HG02588 (cell line): ENCODE data around the gene USF3.

Experiments
- ATAC-seq: cut with Tn5 transposase; IDR thresholded peaks from one replicate; pipeline ENCODE4 v1.9.1; 2021; ENCODE audit warnings: mild to moderate bottlenecking, moderate library complexity; ENCODE audit not compliant: unreplicated experiment

Gene USF3

GRCh38 chr3:113617726-113618125 lies 78.7 kb downstream of the USF3 start:
- ATAC-seq, result no peak

- no peak for ATAC-seq
These were observed 80.5 kb downstream of the USF3 start for GRCh38 chr3:113615976-113616375.

GRCh38 chr3:113614402-113614801 lies 82.0 kb downstream of the USF3 start:
- ATAC-seq, result no peak

DNA sequence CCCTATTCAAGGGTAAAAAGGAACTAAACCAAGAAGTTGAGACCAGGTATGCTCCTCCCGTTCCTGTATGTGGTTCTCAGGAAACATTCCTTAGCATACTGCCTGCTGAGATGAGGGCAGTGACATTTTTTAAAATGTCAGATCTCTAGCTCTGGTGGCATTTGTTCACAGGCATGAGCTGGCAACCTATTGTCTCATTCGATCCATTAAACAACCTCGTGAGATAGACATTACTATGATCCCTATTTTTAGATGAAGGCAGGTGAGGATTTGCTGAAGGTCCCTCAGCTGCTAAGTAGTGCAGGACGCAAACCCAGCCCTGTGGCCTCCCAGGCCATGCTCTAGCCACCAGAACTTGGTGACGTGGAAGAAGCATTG lies 89.2 kb downstream of the USF3 start:
- ATAC-seq, result peak; percentile 4

- peak; percentile 98 for ATAC-seq
These were observed 89.8 kb downstream of the USF3 start for GRCh38 chr3:113606539-113607218.

GRCh38 chr3:113602836-113603235 lies 93.6 kb downstream of the USF3 start:
- ATAC-seq, result no peak

DNA sequence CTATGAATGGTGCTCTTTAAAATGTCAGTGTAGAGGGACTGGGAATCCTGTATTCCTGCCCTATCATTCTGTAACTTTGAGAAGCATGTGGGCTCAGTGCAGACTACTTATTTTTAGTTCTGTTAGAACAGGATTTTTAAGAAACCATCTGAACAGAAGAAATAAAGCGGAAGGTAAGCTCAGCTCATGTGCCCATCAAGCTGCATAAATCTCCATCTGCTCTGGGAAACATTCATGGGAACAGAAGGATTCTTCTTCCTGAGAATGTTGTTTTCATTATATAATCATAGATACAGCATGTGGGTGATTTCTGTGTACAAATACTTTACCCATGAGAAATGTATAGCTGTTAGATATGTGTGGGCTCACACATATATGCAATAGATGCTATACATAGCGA lies 94.2 kb downstream of the USF3 start:
- ATAC-seq, result no peak

- no peak for ATAC-seq
These were observed 95.2 kb downstream of the USF3 start for GRCh38 chr3:113601240-113601639.

DNA sequence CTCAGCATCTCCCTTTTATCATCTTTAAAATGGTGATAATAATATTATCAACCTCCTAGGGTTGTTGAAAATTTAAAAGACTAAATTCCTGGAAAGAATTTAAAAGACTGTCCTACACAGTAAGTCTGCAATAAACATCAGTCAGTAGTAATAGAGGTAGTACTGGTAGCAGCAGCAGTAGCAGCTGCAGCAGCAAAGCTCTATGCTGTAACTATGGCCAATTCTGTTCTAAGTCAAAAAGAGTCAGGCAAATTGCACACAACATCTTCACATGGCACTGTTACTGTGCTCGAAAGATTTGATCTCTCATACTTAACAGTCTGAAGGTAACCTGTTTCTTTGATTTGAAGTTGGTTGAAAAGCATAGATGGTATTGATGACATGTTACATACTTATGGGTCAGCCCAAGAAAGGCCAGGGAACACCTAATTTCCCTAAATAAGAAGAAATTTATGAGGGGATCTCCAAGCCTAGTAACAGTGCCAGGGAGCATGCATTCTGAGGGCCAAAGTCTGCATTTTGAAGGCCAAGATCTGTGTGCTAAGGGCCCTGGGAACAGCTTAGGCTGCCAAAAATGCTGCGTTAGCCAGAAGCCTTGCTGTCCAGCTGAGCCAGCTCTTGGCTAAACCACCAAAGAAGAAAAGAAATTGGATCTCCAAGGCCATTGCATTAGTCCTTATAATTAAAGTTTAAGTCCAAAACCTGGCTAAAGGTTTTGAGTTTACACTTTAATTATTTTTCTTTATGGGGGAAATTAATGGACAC lies 95.8 kb downstream of the USF3 start:
- ATAC-seq, result no peak
